Hepatocyte (in vitro differentiated cells): ENCODE measurements around the gene ZAP70. TPM values are rescaled to one million over a fixed set of nuclear protein-coding genes. Genes with fewer than 3 reads are reported as not detected.

Experiments
- DNase-seq: peaks from one replicate; pipeline ENCODE4 v3.0.0-alpha.2; 2016; ENCODE audit warnings: low spot score
- H2AFZ ChIP-seq: fragments of 200-600 bp; sonication (generic); 2 replicates; pipeline ENCODE4 v1.6.0; 2016; ENCODE audit warnings: antibody characterized with exemption, mild to moderate bottlenecking
- H3K27ac ChIP-seq: fragments of 200-600 bp; sonication (generic); 2 replicates; pipeline ENCODE4 v1.5.1; 2016; ENCODE audit warnings: mild to moderate bottlenecking
- H3K27me3 ChIP-seq: fragments of 200-600 bp; sonication (generic); 2 replicates; pipeline ENCODE4 v1.6.1; 2016
- H3K36me3 ChIP-seq: fragments of 200-600 bp; sonication (generic); replicated peaks from 2 replicates; pipeline ENCODE4 v1.5.1; 2016; ENCODE audit warnings: low read depth; ENCODE audit not compliant: insufficient read depth
- H3K4me1 ChIP-seq: fragments of 200-600 bp; sonication (generic); 2 replicates; pipeline ENCODE4 v1.5.1; 2016; ENCODE audit warnings: mild to moderate bottlenecking, moderate library complexity; ENCODE audit not compliant: insufficient read depth
- H3K4me2 ChIP-seq: fragments of 200-600 bp; sonication (generic); 2 replicates; pipeline ENCODE4 v1.6.0; 2016
- H3K4me3 ChIP-seq: fragments of 200-600 bp; sonication (generic); 2 replicates; pipeline ENCODE4 v1.5.1; 2016; ENCODE audit warnings: mild to moderate bottlenecking
- H3K79me2 ChIP-seq: fragments of 200-600 bp; sonication (generic); 2 replicates; pipeline ENCODE4 v1.6.0; 2017; ENCODE audit warnings: mild to moderate bottlenecking
- H3K9me2 ChIP-seq: fragments of 200-600 bp; sonication (generic); replicated peaks from 2 replicates; pipeline ENCODE4 v1.6.0; 2017; ENCODE audit warnings: mild to moderate bottlenecking; ENCODE audit not compliant: insufficient read depth
- H3K9me3 ChIP-seq: fragments of 200-600 bp; sonication (generic); 2 replicates; pipeline ENCODE4 v1.5.1; 2016; ENCODE audit warnings: low read depth, mild to moderate bottlenecking
- H4K20me1 ChIP-seq: fragments of 200-600 bp; sonication (generic); 2 replicates; pipeline ENCODE4 v1.6.0; 2016; ENCODE audit warnings: mild to moderate bottlenecking; ENCODE audit not compliant: insufficient read depth, poor library complexity, severe bottlenecking
- EZH2 ChIP-seq: fragments of 200-600 bp; sonication (generic); IDR thresholded peaks from 2 replicates; pipeline ENCODE4 v1.6.1; 2016; ENCODE audit warnings: antibody characterized with exemption, mild to moderate bottlenecking, borderline replicate concordance
- EZH2phosphoT487 ChIP-seq: fragments of 200-600 bp; sonication (generic); IDR thresholded peaks from one replicate; pipeline ENCODE4 v1.6.1; 2018; ENCODE audit warnings: antibody characterized with exemption, mild to moderate bottlenecking, low read depth, moderate library complexity; ENCODE audit not compliant: unreplicated experiment, severe bottlenecking
- WGBS: methylation state at CpG from one replicate; pipeline ENCODE4 v1.1.6; 2016; ENCODE audit warnings: low lambda C conversion rate; ENCODE audit errors: missing lambda C conversion rate; 5-methylcytosine and 5-hydroxymethylcytosine counted together
- polyA plus RNA-seq: library from polyadenylated mRNA; unstranded; fragments of >200 nt; fragmentation: Nextera tagmentation; extraction: Ambion mirVana; gene quantifications from 2 replicates; pipeline ENCODE4 v1.2.1, GENCODE V29; 2016
- total RNA-seq: library from RNA; depleted of rRNA; stranded (reverse); fragments of >200 nt; gene quantifications from 2 replicates; pipeline ENCODE4 v1.2.3, GENCODE V29; 2014
- TF ChIP-seq, protein P1 (sequence below): fragments of 200-600 bp; sonication (generic); IDR thresholded peaks from 2 replicates; pipeline ENCODE4 v1.5.1; 2016; ENCODE audit warnings: antibody characterized with exemption, mild to moderate bottlenecking; ENCODE audit not compliant: poor library complexity

ZAP70 gene
- total and polyA plus RNA-seq, 2 experiments from 2014 or later, result 0.80 to 1.5 TPM

- no peaks in the 10 kb centered on the region for H3K9me2 ChIP-seq
- no peaks in the 10 kb centered on the region for H3K36me3 ChIP-seq
- H3K79me2 ChIP-seq, result no peaks in the 10 kb centered on the region
- H2AFZ ChIP-seq, result no peak overlapping the region
- H3K27ac ChIP-seq, result no peak overlapping the region
- TF ChIP-seq, protein P1, sequence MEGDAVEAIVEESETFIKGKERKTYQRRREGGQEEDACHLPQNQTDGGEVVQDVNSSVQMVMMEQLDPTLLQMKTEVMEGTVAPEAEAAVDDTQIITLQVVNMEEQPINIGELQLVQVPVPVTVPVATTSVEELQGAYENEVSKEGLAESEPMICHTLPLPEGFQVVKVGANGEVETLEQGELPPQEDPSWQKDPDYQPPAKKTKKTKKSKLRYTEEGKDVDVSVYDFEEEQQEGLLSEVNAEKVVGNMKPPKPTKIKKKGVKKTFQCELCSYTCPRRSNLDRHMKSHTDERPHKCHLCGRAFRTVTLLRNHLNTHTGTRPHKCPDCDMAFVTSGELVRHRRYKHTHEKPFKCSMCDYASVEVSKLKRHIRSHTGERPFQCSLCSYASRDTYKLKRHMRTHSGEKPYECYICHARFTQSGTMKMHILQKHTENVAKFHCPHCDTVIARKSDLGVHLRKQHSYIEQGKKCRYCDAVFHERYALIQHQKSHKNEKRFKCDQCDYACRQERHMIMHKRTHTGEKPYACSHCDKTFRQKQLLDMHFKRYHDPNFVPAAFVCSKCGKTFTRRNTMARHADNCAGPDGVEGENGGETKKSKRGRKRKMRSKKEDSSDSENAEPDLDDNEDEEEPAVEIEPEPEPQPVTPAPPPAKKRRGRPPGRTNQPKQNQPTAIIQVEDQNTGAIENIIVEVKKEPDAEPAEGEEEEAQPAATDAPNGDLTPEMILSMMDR, result no peak
- TF ChIP-seq EZH2phosphoT487 (no peak), EZH2 (no peak)
- no peaks in the 10 kb centered on the region for H3K9me3 ChIP-seq
- H3K4me3 ChIP-seq, result no peak overlapping the region
- H3K4me2 ChIP-seq, result no peak overlapping the region
- WGBS, result 54% methylated on average over 5 of the region's 5 CpGs
- H3K27me3 ChIP-seq, result no peaks in the 10 kb centered on the region
- H3K4me1 ChIP-seq, result no peaks in the 10 kb centered on the region
- no peak for DNase-seq
- H4K20me1 ChIP-seq, result no peaks in the 10 kb centered on the region
These were observed 36.2 kb downstream of the ZAP70 start for GRCh38 chr2:97749581-97749980.

GRCh38 chr2:97750017-97750416, 36.6 kb downstream of the ZAP70 start:
- Histone ChIP-seq H3K4me1 (no peaks in the 10 kb centered on the region), H3K4me2 (no peak overlapping the region), H3K9me2 (no peaks in the 10 kb centered on the region), H3K79me2 (no peaks in the 10 kb centered on the region), H4K20me1 (no peaks in the 10 kb centered on the region), H3K4me3 (no peak overlapping the region), H3K9me3 (no peaks in the 10 kb centered on the region), H2AFZ (no peak overlapping the region), H3K27ac (no peak overlapping the region), H3K36me3 (no peaks in the 10 kb centered on the region), H3K27me3 (no peaks in the 10 kb centered on the region)
- TF ChIP-seq, protein P1, result no peak
- TF ChIP-seq EZH2phosphoT487 (no peak), EZH2 (no peak)
- no peak for DNase-seq
- WGBS, result 99% methylated on average over 4 of the region's 4 CpGs

DNA sequence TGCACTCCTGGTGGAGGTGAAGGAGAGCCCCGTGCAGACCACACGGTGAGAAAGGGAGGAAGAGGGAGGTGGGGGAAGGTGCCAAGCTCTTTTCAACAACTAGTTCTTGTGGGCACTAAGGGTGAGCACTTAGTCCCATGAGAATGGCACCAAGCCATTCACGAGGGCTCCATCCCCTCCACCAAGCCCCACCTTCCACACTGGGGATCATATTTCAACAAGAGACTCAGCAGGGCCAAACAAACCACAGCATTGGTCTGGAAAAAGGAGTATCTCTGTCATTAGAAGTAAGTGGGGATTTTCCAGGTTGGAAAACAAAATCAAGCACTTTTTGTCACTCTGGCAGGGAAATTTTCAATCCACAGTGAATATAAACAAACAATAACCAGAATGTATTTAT, 38.4 kb downstream of the ZAP70 start:
- Histone ChIP-seq H3K9me3 (no peaks in the 10 kb centered on the region), H3K9me2 (no peaks in the 10 kb centered on the region), H4K20me1 (no peaks in the 10 kb centered on the region), H3K4me2 (no peak overlapping the region), H3K79me2 (no peaks in the 10 kb centered on the region), H3K27me3 (no peaks in the 10 kb centered on the region), H3K36me3 (no peaks in the 10 kb centered on the region), H3K27ac (no peak overlapping the region), H2AFZ (no peak overlapping the region), H3K4me3 (no peak overlapping the region), H3K4me1 (no peaks in the 10 kb centered on the region)
- WGBS, result 62% methylated on average over 3 of the region's 3 CpGs
- no peak for DNase-seq
- TF ChIP-seq EZH2phosphoT487 (no peak), EZH2 (no peak)
- TF ChIP-seq, protein P1, result no peak
